ENCODE data around the gene GCKR.

Gene GCKR

GRCh38 chr2:27496357-27497287 lies at the start of gene GCKR:
TSS of gene GCKR (plus strand) at chr2:27496839. CDS start at chr2:27496905, 66 bp downstream.
- DNase-seq, result no peak

DNA sequence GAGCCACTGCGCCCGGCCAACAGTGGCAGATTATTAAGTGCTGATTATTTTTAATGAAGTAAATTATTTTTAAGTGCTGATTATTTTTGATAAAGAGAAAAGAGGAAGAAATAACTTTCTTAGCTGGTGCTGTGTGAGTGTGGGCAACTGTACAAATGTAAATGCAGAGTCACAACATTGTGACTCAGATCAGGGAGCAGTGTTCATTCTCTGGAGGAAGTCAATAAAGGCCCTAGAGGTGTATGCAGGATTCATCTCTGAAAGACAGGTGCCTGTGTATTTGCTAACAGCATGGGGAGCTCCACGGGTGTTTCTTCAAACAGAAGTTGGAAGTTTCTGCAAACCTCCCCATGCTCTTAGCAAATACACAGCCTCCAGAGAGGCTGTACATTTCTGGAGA lies 48.3 kb upstream of the GCKR start:
- DNase-seq, result no peak

GRCh38 chr2:27451095-27451494 lies 45.5 kb upstream of the GCKR start:
- DNase-seq, result no peak

- no peak for DNase-seq
Observed at GRCh38 chr2:27453968-27454367, 42.7 kb upstream of the GCKR start.

- DNase-seq, result no peak
Observed at GRCh38 chr2:27461118-27461517, 35.5 kb upstream of the GCKR start.

DNA sequence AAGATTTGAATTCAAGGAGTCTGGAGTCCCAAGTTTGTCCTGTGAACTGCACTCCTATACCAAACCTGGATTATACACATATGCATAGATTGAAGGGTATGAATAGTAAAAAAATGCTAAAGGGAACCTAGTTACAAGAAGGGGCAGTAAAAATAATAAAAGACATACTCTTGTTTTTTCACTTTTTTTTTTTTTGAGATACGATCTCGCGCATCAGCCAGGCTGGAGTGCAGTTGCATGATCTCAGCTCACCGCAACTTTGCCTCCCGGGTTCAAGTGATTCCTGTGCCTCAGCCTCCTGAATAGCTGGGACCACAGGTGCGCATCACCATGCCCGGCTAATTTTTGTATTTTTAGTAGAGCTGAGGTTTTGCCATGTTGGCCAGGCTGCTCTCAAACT lies 32.2 kb upstream of the GCKR start:
- no peak for DNase-seq

DNA sequence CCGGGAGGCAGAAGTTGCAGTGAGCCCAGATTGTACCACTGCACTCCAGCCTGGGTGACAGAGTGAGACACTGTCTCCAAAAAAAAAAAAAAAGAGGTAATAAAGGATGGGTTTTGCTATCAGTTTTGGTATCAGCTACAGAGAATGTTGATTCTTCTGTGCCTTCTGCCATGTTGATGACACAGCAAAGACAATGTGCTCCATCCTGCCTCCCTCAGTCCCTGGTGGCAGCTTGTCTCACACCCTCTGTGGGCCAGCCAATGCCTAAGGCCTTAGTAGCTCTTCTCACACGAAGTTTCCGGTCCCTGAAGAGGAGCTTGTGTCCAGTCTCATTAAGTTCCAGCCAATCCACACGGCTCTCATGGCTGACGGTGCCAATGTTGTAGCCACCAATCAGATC lies 24.7 kb upstream of the GCKR start:
- no peak for DNase-seq

- no peak for DNase-seq
Observed at GRCh38 chr2:27485496-27485895, 11.1 kb upstream of the GCKR start.

GRCh38 chr2:27489118-27489497 lies 7.5 kb upstream of the GCKR start:
- no peak for DNase-seq

DNA sequence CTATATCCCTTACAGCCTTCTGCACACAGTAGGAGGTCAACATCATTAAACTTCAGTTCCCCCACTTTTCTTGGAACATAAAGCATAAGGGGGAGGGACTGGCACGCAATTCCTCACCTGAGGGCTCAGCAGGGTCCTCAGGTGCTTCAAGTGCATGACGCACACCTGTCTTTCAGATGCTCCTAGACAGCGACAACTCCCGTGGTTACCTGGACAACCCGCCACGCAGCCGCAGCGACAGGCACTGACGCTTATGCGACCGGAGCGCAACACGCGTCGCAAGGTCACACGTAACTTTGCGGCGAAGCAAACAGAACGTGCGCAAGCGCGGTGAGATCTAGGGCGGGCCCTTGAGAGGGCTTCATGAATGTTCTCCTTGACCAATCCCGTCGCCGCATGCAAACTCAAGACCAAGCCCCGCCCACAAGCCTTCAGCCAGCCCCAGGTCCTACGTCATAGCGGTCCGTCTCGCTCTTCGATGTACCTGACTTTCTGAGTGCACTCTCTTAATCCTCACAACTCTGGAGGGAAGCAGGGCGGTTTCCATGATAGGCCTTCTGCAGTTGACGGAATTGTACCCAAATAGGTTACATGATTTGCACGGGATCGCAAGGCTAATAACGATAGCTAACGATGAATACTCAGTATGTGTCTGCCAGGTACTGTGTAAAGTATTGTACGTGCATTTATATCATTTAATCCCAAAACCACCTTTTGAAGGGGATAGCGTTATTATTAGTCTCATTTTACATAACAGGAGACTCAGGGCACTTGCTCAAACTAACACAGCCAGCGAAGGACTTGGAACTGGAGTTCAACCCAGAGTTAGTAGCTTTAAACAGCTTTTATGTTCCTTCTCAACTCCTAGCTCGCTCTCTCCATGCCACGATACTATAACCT lies 6.9 kb upstream of the GCKR start, which contains the start of gene IFT172:
Gene IFT172, minus strand, starts transcription at position 246 of the 900 bp plus-strand sequence. Its CDS starts 90 bp downstream, at position 156.
- peak; percentile 97 for DNase-seq

DNA sequence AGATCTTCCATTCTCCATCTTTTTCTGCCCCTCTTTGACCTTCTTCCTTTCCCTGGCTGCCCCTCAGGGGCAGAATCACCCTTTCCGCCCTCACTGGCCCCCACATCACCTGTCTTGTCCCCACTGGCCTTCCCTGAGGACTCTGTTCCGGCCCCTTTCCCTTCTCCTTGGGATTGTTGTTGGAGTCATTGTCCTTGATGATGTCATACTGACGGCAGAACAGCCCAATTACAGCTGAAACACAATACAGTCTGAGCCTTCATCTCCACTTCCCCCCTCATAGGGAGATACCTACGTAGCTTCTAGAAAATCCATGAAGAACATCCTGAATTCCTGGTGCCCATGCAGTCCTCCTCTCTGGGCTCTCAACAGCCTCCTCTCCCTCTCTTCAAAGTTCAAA lies 4.1 kb upstream of the GCKR start:
- DNase-seq, result no peak

DNA sequence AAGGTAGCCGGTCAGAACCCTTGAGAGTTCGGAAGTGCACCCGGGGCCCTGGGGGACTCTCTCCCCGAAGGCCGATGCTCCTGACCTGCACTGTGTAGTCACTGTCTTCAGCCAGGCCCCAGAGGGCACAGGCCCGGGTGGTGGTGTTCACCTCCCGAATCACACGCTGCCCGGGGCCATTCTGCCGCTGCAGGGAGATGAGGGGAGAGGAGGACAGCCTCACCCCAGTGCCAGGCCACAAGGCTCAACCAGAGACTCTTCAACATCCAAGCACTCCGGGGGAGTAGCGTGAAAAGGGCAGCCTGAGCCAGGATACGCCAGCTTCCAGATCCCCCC lies 2.7 kb upstream of the GCKR start:
- DNase-seq, result no peak

GRCh38 chr2:27494284-27494943 lies 2.2 kb upstream of the GCKR start:
- DNase-seq, result no peak

DNA sequence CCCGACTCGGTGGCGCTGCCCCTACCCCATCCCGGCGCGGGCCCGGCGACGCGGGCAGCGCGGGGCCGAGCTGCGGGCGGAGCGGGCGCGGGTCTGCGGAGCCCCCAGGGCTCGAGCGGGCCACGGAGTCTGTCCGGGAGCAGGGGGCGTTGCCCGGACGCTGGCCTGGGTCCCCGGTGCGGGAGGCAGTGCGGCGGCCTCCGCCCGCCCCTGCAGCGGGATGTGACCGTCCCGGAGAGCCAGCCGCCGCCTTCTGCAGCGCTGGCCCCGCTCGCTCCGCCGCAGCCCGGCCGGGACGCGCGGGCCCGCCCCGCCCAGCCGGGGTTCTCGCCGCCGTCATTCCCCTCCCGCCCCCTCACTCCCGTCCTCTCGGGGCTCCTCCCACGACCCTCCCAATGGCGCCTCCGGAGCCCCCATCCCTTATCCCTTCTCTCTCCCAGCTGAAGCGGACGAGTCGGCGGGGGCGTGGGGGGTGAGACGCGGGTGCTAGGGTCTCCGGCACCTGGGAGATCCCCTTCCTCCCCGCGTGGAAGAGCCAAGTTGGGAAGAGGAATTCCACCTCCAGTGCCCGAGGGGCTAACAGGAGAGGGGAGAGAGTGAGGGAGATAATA lies 1.6 kb upstream of the GCKR start, which contains the start of gene FNDC4:
Gene FNDC4, minus strand, starts transcription at position 257 of the 611 bp plus-strand sequence. CDS start 521 bp downstream, outside the sequence.
- DNase-seq, result no peak

GRCh38 chr2:27495840-27496356 lies 741 bp upstream of the GCKR start:
- DNase-seq, result no peak

DNA sequence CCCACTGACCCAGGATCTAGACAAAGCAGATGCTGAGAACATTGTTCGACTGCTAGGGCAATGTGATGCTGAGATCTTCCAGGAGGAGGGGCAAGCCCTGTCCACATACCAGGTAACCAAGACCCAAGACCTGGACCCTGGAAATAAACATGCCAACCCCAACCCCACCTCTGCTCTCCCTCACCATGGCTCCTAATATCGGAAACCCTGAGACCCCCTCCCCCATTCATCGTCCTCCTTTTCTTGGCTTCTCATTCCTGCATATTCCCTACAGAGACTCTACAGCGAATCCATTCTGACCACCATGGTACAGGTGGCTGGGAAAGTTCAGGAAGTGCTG lies 619 bp downstream of the GCKR start:
- DNase-seq, result no peak

DNA sequence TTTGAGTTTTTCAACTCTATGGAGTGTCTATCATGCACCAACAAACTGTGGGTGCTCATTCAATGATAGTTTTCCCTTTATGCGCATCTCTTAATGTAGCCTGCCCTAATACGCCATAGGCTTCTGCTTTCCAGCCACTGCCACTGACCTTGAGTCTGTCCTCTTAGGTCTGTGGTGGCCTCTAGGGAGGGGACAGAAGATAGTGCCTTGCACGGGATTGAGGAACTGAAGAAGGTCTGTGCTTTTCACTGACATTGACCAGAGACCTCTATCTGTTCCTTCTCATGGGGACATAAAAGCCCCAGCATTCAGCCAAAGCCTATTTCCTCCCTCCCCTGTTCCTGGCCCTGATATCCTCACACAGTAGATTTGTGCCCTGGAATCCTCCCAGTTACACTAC lies 2.3 kb downstream of the GCKR start:
- no peak for DNase-seq

GRCh38 chr2:27501042-27501441 lies 4.4 kb downstream of the GCKR start:
- DNase-seq, result no peak

DNA sequence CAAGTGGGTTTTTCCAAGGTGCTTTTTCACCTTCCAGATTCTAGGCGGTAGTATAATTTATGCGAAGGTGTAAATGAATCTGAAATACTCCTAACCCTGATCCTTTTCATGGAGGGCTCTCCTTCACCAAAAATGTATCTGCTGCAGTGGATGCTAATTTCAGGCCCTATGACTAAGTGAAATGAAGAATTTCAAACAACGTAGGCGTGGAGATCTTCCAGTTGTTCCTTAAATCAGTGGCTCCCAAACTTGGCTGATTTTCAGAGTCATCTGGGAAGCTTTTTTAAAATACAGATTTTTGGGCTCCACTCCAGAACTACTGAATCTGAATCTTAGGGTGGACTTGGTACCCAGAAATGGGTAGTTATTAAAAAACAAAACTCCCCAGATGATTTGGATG lies 5.5 kb downstream of the GCKR start:
- no peak for DNase-seq

GRCh38 chr2:27506587-27506986 lies 9.9 kb downstream of the GCKR start:
- no peak for DNase-seq

DNA sequence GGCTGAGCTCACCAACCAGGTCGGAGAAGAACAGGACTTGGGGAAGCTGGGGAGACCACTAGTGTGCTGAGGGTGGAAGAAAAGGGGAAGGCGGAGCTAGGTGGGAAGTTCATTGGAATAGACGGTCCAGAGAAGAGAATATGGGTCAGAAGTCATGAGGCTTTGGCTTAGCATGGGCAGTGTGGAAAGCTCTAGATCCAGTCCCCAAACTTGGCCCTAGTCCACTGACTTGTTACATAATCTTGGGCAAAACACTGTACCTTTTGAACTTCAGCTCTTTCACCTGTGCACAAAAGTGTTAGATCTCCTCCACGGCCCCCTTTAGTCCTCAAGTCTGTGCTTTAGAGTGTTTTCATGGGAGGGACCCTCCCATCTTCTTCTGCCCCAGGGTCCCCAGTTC lies 10.7 kb downstream of the GCKR start:
- DNase-seq, result no peak

GRCh38 chr2:27509326-27509725 lies 12.7 kb downstream of the GCKR start:
- no peak for DNase-seq
